Testis (tissue), 5 donors: Measurements from ENCODE around the gene OR4C13. TPM values are rescaled to one million over a fixed set of nuclear protein-coding genes. Genes with fewer than 3 reads are reported as not detected.
"Not testable (repeated sequence)": the region's sequence is repeated elsewhere in the genome, so short reads cannot be mapped to it uniquely, and the experiment has no call there.

Experiments
- DNase-seq: peaks from one replicate; pipeline ENCODE4 v3.0.0-alpha.2; 2019
- H3K27ac ChIP-seq, 2 donors: fragments of 200-600 bp; sonication (generic); one replicate each; pipeline ENCODE4 v1.5.1; 2019
- H3K27me3 ChIP-seq: fragments of 200-600 bp; sonication (generic); one replicate; pipeline ENCODE4 v1.5.1; 2019
- H3K36me3 ChIP-seq: fragments of 200-600 bp; sonication (generic); one replicate; pipeline ENCODE4 v1.5.1; 2017; ENCODE audit warnings: low read depth; ENCODE audit errors: missing control alignments
- H3K4me1 ChIP-seq: fragments of 200-600 bp; sonication (generic); one replicate; pipeline ENCODE4 v1.5.1; 2019
- H3K4me3 ChIP-seq, 2 donors: fragments of 200-600 bp; sonication (generic); one replicate each; pipeline ENCODE4 v1.5.1; 2017 to 2019
- H3K9me3 ChIP-seq: fragments of 200-600 bp; sonication (generic); one replicate; pipeline ENCODE4 v1.5.1; 2017
- CTCF ChIP-seq, 3 experiments: fragments of 450-650 bp in 2 of 3; fragments of 200-600 bp in 1 of 3; sonication (generic) in 1 of 3; IDR thresholded peaks; one replicate each; pipeline ENCODE4 v1.5.1; 2016 to 2019; ENCODE audit warnings: antibody characterized with exemption in 3 of 3, mild to moderate bottlenecking in 2 of 3, moderate library complexity in 1 of 3
- POLR2A ChIP-seq: fragments of 450-650 bp; IDR thresholded peaks from one replicate; pipeline ENCODE4 v1.6.1; 2017; ENCODE audit warnings: antibody characterized with exemption, mild to moderate bottlenecking, moderate library complexity
- WGBS, 2 donors: methylation state at CpG; one replicate each; pipeline ENCODE4 v1.1.5; 2018; 5-methylcytosine and 5-hydroxymethylcytosine counted together
- intact Hi-C: fragments of 100-400 bp; cut with DNase I; formaldehyde crosslinking; loops from one replicate; pipeline ENCODE4 v1.15.1; 2023; ENCODE audit warnings: low total_unique reads
- long read RNA-seq, 2 donors: transcript quantifications; one replicate each; lab custom pipeline, GENCODE V29; 2026
- polyA plus RNA-seq: library from polyadenylated mRNA; stranded (reverse); fragments of 350-450 nt; fragmentation: Illumina TruSeq; extraction: RNeasy Lipid Tissue Mini Kit (QIAGEN cat#74804); gene quantifications from one replicate; pipeline ENCODE4 v1.2.3, GENCODE V29; 2014; ENCODE audit warnings: low read depth, low replicate concordance; ENCODE audit not compliant: insufficient read depth
- total RNA-seq, 2 donors: library from RNA; depleted of rRNA; stranded (reverse); fragments of >200 nt; gene quantifications; one replicate each; pipeline ENCODE4 v1.2.3, GENCODE V29; 2016

The OR4C13 gene
- total RNA-seq (not detected), polyA plus RNA-seq (not detected)
- long read RNA-seq, donor 1: 0 reads
- long read RNA-seq, donor 2: 0 reads

GRCh38 chr11:49952091-49952490, at the start of gene OR4C13:
TSS of gene OR4C13 (plus strand) at chr11:49952391. CDS start at chr11:49952423, 32 bp downstream.
- H3K4me1 ChIP-seq: no peaks in the 10 kb centered on the region
- no peak within 1 kb of the TSS for H3K4me3 ChIP-seq
- no peaks in the 10 kb centered on the region for H3K36me3 ChIP-seq
- TF ChIP-seq CTCF (IDR thresholded peaks at IDR 0.05): no peak
- no peak for TF ChIP-seq POLR2A
- WGBS, 2 donors: 74 to 84% methylated on average over 1 of the region's 1 CpG
- no peaks in the 10 kb centered on the region for H3K9me3 ChIP-seq
- DNase-seq: no peak
- intact Hi-C loops: no loop called here
- H3K27ac ChIP-seq: no peak within 1 kb of the TSS
- H3K27me3 ChIP-seq: no peaks in the 10 kb centered on the region

- H3K27ac ChIP-seq, H3K4me1 ChIP-seq, H3K27me3 ChIP-seq, intact Hi-C loops, H3K9me3 ChIP-seq, DNase-seq, H3K4me3 ChIP-seq, H3K36me3 ChIP-seq: not testable (repeated sequence)
- WGBS, 2 donors: 72 to 74% methylated on average over 13 of the region's 13 CpGs
These were observed 40.7 kb upstream of the OR4C13 start for GRCh38 chr11:49911516-49911915.

- intact Hi-C loops, H3K27me3 ChIP-seq, H3K4me1 ChIP-seq, H3K36me3 ChIP-seq, DNase-seq, H3K4me3 ChIP-seq, H3K27ac ChIP-seq, H3K9me3 ChIP-seq: not testable (repeated sequence)
- 47 to 55% methylated on average over 1 of the region's 1 CpG for WGBS, 2 donors
These were observed 3.5 kb upstream of the OR4C13 start for GRCh38 chr11:49948701-49949100.

GRCh38 chr11:49973439-49973838, 21.2 kb downstream of the OR4C13 start:
- H3K27me3 ChIP-seq, H3K4me3 ChIP-seq, DNase-seq, H3K36me3 ChIP-seq, H3K4me1 ChIP-seq, H3K27ac ChIP-seq, H3K9me3 ChIP-seq, intact Hi-C loops: not testable (repeated sequence)
- WGBS, 2 donors: 77 to 82% methylated on average over 4 of the region's 4 CpGs

GRCh38 chr11:49982435-49982834, 30.2 kb downstream of the OR4C13 start, which contains the start of gene OR4C12:
TSS of gene OR4C12 (minus strand) at chr11:49982535. CDS start at chr11:49982501, 34 bp downstream.
- intact Hi-C loops, H3K27ac ChIP-seq, H3K36me3 ChIP-seq, DNase-seq, H3K27me3 ChIP-seq, H3K4me1 ChIP-seq, H3K4me3 ChIP-seq, H3K9me3 ChIP-seq: not testable (repeated sequence)
- WGBS, 2 donors: 47 to 60% methylated on average over 1 of the region's 1 CpG

- Histone ChIP-seq H3K4me1 (no peaks in the 10 kb centered on the region), H3K9me3 (no peaks in the 10 kb centered on the region), H3K36me3 (no peaks in the 10 kb centered on the region), H3K27me3 (no peaks in the 10 kb centered on the region), H3K27ac (no peak overlapping the region), H3K4me3 (no peak overlapping the region)
- peak; percentile 91 for DNase-seq
- intact Hi-C loops: no loop called here
- WGBS, 2 donors: 21 to 38% methylated on average over 6 of the region's 6 CpGs
- no peak for TF ChIP-seq POLR2A
- peak; percentile 78 to 82 (median 79) for TF ChIP-seq CTCF (IDR thresholded peaks at IDR 0.05)
These were observed 43.4 kb downstream of the OR4C13 start for GRCh38 chr11:49995565-49995964.

Other genes starting within 250 kb of the OR4C13 start
- gene OR4C12, start 30.1 kb downstream of the OR4C13 start, total RNA-seq: under 1 TPM in 1 of 2 donors, not detected in 1; 0.56 TPM
- not detected for gene OR4C12, start 30.1 kb downstream of the OR4C13 start, polyA plus RNA-seq
- gene OR4C45, start 80.5 kb downstream of the OR4C13 start, total RNA-seq: not detected
- not detected for gene OR4C45, start 80.5 kb downstream of the OR4C13 start, polyA plus RNA-seq